Measurements from ENCODE around the gene DNAH9.
A peak's percentile ranks its signal among the peaks of the same experiment; 100 is the strongest.

DNAH9 gene

GRCh38 chr17:11986179-11986941 lies 388.1 kb downstream of the DNAH9 start:
- no peak for DNase-seq

- DNase-seq: no peak
Measured at GRCh38 chr17:11986942-11987329, 388.7 kb downstream of the DNAH9 start.

- DNase-seq: no peak
Measured at GRCh38 chr17:11990363-11990983, 392.2 kb downstream of the DNAH9 start.

GRCh38 chr17:11991461-11991860 lies 393.2 kb downstream of the DNAH9 start:
- no peak for DNase-seq

GRCh38 chr17:11996722-11997146 lies 398.5 kb downstream of the DNAH9 start:
- no peak for DNase-seq

- peak; percentile 93 for DNase-seq
Measured at GRCh38 chr17:11997147-11997971, 399.1 kb downstream of the DNAH9 start, which contains the start of gene ZNF18. TSS of gene ZNF18 (minus strand) at chr17:11997475. CDS start at chr17:11992829, 4,646 bp downstream.

- no peak for DNase-seq
Measured at GRCh38 chr17:11997972-11998233, 399.6 kb downstream of the DNAH9 start.

GRCh38 chr17:11999696-12000095 lies 401.4 kb downstream of the DNAH9 start:
- DNase-seq: no peak

- DNase-seq: no peak
Measured at GRCh38 chr17:12007466-12007865, 409.2 kb downstream of the DNAH9 start.

Data from activated gamma-delta T cell (primary cell).